GM19035 (cell line): ENCODE data around the gene RSBN1L.
A peak's percentile ranks its signal among the peaks of the same experiment; 100 is the strongest.

ENCODE experiments used
- ATAC-seq: cut with Tn5 transposase; IDR thresholded peaks from one replicate; pipeline ENCODE4 v1.9.1; 2021; ENCODE audit not compliant: unreplicated experiment

The RSBN1L gene

DNA sequence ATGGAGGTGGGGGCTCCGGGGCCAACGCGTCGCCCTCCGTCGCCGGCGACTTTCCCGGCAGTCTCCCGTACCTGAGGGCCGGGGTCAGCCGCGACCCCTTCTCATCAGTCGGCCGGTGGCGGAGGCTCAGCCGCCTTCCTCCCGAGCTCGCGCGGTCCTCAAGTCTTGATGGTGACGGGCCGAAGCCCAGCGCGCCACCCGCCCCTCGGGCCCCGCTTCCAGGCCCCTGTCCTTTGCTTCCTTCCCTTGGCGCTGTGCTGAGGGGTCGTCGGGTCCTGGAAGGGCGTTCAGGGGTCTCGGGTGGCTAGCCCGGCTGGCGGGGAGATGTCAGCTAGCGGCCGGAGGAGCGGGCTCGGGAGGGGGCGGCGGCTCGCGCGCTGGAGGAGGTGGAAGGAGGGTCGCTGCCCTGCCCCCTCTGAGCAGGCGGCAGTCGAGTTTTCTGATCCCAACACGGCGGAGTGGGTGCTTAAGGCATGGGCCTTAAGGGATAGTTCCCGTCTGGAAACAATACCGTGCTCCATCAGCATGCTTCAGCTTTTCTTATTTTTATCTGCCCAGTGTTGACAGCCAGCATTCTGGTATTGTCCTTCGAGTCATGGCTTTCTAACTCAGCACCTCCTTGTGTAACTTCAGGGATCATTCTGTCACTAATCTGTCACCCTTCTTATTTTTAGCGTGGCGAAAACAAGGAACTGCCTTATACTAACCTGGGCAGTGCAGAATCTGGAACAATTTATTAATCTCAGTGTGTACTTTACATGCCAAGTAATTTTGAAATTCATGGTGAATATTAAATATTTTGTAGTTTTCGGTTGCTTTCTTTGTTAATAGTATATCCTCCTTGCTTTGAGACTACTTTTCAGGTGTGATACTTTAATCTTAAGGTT lies 103.1 kb downstream of the RSBN1L start:
- peak; percentile 2 for ATAC-seq

DNA sequence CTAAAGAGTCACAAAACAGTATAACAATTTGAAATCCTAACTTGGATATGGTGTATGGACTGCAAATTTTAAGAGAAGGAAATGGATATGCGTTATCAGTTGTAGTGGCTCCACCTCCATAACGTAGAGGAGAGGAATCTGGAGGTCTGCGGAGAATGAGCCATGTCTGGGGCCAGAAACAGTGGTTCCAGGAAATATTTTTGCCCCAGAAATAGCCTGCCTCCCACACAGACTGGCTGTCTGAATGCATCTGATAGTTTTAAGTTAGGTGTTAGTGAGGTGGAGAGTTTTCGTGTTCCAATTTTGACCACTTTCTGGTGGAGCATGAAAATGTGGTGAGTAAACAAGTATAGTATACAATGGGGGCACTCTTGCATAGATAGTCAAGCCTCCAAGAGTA lies 103.9 kb downstream of the RSBN1L start:
- no peak for ATAC-seq

DNA sequence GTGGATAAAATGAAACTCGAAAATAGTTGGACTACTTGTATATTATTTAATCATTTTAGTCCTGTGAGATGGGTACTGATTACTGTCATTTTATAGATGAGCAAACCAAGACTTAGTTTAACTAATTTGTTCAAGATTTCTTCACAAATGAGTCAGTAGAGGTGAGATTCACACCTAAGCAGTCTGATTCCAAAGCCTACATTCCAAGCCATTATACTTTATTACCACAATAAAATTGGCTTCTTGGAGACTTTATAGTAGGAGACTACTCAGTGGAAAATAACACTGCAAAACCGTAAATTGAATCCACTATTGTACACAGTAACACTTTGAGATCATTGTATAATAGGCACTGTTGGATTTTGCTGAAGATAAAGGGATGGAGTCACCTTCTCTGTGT lies 104.5 kb downstream of the RSBN1L start:
- no peak for ATAC-seq

DNA sequence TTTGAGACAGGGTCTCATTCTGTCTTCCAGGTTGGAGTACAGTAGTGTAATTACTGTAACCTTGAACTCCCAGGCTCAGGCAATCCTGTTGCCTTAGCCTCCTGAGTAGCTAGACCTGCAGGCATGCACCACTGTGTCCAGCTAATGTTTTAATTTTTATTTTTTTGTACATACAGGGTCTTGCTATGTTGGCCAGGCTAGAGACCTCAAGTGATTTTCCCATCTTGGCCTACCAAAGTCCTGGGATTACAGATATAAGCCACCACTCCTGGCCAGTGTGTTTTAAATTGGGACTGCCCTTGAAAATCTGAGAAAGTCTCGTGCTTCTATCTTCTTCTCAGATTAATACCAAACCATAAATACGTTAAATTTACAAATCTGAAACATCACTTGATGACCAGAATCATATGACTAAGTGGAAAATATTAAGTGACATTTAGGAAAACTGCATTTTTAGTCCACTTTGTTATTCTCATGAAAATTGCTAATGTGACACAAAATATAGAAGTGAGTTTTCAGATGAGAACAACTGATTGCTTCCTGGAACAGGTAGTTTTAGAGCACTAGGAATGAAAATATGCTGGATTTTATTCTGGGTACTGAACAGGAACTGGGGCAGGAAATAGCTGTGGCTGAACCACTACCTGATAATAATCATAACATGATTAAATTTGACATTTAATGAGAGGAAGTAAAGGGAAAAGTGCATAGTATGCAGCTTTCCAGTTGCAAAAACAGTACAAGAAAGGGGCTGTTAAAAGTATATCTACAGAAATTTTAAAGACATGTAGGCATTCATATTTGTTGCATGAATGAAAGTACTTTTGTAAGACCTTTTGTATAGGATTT lies 106.5 kb downstream of the RSBN1L start:
- no peak for ATAC-seq

DNA sequence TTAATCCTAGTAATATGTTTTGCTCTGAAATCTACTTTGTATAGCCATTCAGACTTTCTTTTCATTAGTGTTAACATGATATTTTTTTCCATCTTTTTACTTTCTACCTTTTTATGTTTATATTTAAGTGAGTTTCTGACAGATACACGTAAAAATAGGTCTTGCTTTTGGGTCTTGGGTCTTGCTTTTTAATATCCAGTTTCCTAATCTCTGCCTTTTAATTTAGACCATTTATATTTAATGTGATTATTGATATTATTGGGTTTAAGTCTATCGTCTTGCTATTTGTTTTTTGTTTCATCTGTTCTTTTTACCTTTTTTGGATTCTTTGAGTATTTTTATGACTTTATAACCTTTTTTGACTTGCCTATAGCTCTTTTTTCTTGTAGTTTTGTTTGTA lies 110.2 kb downstream of the RSBN1L start:
- ATAC-seq = no peak

DNA sequence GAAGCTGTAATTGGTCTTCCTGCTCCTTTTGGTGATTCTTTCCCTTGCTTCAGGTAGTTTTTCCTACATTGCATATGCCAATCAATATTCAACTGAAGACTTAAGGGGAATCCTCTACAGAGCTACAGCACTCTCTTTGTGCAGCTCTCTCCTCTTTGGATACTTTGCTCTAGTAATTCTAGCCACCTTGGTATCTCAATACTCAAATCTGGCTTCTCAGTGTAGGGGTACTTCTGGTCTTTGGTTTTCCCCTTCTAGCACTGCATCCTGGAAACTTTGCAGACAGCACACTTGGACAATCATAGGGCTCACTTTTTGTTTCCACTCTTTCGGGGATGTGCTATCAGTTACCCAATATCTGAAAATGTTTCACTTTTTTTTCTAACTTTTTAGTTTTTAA lies 112.3 kb downstream of the RSBN1L start:
- no peak for ATAC-seq

DNA sequence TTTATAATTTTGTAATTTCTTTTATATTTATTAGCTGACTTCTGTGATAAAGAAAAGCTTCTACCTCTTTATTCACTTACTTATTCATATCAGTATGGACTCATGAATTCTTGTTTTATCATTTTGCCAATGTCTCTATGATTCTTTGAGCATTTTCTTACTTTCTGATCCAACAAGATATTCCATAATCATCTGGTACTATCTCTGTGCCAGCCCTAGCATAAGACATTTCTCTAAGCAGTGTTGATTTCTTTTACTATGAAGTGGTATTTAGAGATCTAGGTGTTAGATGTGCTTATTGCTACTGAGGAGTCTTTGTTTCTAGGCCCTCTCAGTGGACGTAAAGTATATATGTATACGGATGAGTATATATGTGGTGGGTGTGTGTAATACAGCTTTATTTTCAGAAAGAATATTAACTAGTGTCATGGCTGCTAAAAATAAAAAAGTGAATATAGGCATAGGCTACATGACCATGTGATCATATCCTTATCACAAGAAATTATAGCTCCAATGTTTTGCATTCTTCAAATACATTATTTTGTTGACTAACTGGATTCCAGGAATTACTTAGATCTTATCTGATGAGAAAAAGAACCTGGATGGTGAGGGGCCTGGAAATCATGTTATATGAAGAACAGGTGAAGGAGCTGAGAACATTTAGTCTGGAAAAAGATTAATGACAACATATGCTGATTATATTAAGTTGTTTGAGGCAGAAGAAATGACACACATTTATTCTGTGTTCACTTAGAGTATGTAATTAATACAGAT lies 115.4 kb downstream of the RSBN1L start:
- ATAC-seq = no peak

DNA sequence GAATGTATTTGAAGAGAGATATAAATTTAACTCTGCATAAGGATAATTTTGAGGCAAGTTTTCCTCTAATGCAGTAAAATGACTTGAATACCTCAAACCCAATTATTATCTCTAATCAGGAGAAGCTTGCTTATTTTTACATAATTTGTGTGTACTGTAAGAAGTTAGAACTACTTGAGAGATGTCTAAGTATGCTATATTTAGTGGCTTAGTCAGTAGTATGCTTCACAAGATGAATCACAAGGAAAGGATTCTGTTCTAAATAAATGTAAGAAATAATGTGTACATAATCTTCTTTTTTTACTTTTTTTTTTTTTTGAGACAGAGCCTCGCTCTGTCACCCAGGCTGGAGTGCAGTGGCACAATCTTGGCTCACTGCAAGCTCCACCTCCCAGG lies 116.0 kb downstream of the RSBN1L start:
- no peak for ATAC-seq

DNA sequence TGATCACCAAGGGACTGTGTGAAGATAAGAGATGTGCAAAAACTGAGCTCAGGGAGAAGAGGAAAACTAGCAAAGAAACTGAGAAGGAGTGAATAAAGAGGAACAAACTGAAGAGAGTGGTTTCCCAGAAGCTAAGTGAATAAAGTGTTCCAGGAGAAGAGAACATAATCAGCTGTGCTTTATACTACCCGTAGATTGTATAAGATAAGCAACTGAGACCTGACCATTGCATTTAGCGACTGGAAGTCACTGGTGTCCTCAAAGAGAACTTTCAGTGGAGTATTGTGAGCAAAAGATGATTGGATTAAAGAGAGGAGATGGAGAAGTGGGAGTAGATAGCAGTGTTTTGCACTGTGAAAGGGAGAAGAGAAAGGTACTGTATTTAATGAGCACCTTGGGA lies 116.9 kb downstream of the RSBN1L start:
- ATAC-seq = no peak

DNA sequence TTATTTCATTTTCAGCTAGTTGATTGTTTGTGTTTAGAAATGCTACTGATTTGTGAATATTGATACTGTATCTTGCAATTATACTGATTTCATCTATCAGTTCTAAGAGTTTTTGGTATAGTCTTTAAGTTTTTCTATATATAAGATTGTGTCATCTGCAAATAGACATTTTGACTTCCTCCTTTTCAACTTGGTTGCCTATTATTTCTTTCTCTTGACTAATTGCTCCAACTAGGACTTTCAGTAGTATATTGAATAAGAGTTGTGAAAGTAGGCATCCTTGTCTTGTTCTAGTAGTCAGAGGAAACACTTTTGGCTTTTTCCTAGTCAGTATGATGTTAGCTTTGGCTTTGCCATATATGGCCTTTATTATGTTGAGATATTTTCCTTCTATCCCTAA lies 122.8 kb downstream of the RSBN1L start:
- no peak for ATAC-seq

DNA sequence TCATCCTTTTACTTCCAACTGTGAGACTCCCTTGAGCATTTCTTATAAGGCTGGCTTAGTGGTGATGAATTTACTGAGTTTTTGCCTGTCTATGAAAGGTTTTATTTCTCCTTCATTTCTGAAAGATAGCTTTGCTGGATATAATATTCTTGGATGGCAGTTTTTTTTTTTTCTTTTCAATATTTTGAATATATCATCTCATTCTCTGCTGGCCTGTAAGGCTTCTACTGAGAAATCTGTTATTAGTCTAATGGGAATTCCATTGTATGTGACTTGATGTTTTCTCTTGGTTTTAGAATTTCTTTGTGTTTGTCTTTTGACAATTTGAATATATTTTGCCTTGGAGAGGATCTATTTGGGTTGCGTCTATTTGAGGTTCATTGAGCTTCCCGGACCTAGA lies 124.7 kb downstream of the RSBN1L start:
- ATAC-seq = no peak

DNA sequence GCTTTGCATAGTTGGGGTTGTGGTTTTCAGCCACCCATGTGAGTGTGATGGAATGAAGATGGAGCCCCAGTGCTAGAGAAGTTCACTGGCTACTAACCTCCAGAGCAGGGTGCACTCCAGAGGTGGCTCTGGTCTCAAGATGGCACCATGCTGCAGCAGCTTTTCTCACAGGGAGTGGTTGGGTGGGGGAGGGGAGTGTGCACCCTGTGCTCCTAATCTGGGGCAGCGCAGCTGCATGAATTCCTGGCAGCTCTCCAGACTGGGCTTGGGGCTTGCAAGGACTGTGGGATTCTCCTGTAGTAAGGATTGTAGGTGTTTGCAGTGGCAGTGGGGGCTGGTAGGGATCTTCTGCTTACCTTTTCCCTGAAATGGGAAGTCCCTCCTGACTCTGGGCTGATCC lies 126.0 kb downstream of the RSBN1L start:
- no peak for ATAC-seq

DNA sequence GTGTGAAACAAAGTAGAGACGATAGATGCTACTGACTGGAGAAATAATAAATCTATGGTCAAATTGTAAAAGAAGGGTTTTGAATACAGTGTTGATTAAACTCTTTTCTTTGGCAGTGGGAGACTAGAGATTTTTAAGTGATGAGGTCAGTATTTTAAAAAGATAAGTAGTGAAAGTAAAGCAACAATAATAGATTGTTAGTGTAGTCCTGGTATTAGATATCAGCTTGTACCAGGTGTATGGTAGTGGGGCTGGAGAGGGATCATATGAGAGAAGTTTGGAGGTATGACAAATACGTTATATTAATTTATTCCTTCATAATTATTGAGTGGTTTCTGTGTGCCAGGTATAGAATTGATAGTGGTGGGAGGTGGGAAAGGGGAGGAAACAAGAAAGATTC lies 127.5 kb downstream of the RSBN1L start:
- no peak for ATAC-seq

DNA sequence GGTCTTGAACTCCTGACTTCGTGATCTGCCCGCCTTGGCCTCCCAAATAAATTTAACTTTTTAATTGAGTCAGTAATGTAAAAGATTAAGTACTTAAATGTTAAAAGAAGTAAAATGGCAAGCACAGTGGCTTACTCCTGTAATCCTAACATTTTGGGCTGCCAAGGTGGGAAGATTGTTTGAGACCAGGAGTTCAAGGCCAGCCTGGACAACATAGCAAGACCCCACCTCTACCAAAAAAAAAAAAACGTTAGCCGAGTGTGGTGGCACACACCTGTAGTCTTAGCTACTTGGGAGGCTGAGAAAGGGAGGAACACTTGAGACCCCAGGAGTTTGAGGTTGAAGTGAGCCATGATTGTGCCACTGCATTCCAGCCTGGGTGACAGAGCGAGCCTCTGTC lies 128.4 kb downstream of the RSBN1L start:
- no peak for ATAC-seq

DNA sequence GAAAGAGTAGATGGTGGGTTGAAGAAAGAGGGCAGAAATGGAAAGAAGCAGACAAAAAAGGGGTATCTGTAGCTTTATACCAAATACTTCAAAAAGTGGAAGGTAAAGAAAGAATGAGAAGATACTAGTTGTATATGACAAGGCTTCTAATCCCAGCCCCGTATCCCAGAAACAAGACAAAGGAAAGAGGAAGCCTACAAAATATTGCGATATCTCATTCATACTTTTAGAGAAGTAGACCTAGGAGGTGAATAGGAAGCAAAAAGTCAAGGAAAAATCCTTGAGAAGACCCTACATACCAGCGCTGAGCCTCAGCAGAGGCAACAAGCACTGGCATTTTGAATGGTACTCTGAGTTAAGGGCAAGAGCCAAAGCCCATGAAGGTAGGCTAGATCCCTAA lies 128.9 kb downstream of the RSBN1L start:
- ATAC-seq = no peak

DNA sequence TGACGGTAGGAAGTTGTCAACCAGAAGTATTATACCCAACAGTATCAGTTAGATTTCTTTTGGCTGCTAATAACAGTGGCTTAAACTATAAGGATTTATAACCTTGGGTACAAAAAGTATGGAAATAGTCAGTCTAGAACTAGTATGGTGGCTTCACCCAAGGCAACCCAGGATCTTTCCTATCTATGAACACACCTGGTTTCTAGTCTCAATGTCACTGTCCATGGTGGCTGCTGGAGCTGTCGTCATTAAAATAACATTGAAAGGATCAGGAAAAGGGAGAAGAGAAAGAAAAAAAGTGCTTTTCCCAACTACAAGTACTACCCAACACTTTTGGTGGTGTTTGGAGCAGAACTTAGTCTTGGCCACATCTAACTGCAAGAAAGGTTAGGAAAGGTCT lies 130.0 kb downstream of the RSBN1L start:
- no peak for ATAC-seq

DNA sequence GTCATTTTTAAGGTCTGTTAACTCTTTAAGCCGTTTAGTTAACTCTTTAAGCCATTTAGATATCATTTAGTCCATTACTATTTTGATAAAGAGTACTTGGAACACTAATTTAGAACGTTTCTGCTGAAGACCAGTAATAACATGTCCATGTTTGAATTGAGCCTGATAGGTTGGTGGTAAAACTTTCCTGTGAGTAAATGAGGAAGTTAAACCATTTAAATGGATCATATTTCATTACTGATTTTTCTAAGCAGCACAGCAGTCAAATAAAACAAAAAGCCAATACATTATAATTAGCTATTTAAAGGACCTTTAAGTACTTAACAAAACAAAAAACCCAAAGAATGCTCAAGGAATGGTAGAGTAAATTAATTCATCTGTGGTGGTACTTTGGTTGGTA lies 131.7 kb downstream of the RSBN1L start:
- ATAC-seq = no peak

DNA sequence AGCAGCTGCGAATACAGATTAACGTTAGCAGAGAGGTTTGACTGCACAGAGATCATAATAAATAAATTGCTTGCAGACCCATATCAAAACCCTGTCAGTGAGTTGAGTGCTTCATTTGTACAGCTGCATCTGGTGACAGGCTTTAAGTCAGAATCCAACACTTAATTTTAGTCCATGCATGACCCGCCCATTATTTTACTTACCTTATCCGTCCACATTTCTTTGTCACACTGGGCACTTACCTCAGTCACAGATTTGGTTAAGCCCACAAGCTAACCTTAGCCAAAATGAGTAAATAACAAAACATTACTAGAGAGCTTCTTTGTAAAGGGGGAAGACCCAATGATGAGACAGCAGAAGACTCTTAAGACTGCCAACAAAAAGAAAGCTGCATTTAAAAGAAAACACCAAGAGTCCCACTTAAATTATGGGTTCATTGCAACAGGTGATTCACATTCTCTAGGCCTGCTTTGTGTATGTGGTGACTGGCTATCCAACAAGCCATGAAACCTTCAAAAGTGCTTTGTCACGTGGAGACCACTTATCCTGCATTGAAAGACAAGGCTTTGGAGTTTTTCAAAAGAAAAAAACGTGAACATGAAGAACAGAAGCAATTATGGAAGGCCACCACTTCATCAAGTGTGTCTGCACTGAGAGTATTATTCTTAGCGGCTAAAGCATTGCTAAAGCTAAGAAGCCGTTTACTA lies 134.5 kb downstream of the RSBN1L start:
- ATAC-seq = no peak

DNA sequence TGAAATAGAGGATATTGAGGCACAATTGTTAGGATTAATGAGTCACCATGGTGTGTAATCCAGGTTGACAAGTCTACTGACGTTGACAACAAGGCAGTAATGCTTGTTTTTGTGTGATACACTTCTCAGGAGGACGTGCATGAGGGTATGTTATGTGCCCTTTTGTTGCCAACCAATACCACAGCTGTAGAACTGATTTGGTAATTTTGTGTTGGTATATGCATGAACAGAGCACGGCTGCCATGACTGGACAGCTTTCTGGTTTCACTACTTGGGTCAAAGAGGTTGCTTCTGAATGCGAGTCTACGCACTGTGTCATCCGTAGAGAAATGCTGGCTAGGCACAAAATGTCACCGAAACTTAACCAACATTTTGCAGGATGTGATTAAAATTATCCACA lies 135.2 kb downstream of the RSBN1L start:
- ATAC-seq = no peak

DNA sequence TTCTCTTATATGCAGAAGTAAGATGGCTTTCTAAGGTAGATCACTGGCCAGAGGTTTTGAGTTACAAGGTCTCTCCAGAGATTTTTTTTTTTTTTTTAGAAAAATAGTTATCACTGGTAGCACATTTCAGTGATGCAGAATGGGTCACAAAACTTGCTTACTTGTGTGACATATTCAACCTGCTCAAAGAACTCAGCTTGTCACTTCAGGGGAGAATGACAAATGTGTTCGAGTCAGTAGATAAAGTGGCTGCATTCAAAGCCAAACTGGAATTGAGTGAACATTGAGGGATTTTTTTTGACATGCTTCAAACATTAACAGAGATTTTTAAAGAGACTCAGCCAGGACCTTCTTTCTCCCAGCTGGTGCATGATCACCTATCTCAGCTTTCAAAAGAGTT lies 135.7 kb downstream of the RSBN1L start:
- ATAC-seq = no peak
